HG03457 (cell line): ENCODE results near the gene NSG1.
"Not testable (repeated sequence)": the region's sequence is repeated elsewhere in the genome, so short reads cannot be mapped to it uniquely, and the experiment has no call there.

ENCODE experiments used
- ATAC-seq: cut with Tn5 transposase; IDR thresholded peaks from one replicate; pipeline ENCODE4 v1.9.1; 2021; ENCODE audit warnings: moderate number of reproducible peaks; ENCODE audit not compliant: unreplicated experiment

NSG1 gene

DNA sequence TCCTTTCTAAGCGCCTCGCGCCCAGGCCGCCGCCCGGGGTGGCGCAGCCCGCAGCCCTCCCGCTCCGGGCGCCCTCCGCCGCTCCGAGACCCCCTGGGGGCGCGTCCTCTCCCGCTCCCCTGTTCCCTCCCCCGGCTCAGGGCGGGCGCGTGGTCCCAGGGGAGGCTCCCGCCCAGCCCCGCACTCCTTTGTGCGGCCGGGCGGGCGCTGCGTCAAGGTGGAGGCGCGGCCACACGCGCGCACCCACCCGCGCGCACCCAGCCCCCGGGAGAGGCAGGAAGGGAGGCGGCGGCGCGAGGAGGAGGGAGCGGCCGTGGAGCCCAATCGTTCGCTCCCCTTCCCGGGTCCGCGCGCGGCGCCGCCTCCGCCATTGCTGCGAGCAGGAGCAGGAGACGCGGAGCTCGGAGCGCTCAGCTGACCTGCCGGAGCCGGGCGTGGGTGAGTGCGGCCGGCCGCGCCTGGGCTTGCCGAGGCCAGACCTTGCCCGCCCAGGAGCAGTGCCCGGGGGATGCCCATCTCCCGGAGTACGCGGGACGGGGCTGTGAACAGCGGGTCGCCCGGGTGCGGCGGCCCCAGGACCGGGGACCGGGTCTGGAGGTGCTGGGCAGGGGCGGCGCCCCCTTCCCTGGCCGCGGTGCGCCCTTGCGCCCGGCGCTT lies at the start of gene NSG1:
Gene NSG1 (plus strand): TSS at position 367 of the 657 bp plus-strand sequence. CDS start 528 bp downstream, outside the sequence.
- no peak for ATAC-seq

- ATAC-seq = no peak
Measured at GRCh38 chr4:4338210-4339001, 48.5 kb upstream of the NSG1 start.

GRCh38 chr4:4339504-4340085 lies 47.3 kb upstream of the NSG1 start:
- ATAC-seq = no peak

DNA sequence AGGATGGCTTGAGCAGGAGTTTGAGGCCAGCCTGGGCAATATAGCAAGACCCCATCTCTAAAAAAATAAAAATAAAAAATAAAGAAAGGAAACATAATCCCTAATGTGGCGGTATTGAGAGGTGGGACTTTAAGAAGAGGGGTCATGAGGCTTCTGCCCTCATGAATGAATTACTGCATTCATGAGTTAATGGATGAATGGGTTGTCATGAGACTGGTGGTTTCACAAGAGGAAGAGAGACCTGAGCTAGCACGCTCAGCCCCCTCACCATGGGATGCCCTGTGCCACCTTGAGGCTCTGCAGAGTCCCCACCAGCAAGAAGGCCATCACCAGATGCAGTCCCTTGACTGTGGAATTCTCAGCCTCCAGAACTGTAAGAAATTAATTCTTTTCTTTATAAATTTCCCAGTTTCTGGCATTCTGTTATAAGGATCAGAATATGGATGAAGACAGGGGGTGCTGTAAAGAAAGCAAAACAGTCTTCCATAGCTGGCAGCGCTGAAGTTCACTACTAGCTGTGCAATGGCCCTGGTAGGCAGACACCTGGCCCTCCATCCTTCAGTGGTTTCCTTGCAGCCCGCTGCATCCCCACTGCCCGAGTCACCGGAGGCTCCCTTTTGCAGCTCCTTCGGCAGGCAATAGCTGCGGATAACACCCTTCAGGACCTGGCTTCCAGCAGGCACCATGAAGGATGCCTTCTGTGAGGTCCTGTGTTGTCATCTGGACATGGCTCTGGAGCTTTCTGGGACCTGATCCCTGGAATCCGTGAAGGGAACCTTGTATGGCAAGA lies 44.8 kb upstream of the NSG1 start:
- no peak for ATAC-seq

GRCh38 chr4:4343038-4343437 lies 43.9 kb upstream of the NSG1 start:
- ATAC-seq = no peak

- peak; percentile 81 for ATAC-seq
Measured at GRCh38 chr4:4344915-4345527, 41.9 kb upstream of the NSG1 start.

GRCh38 chr4:4347585-4347984 lies 39.3 kb upstream of the NSG1 start:
- ATAC-seq = no peak

GRCh38 chr4:4348585-4348984 lies 38.3 kb upstream of the NSG1 start:
- ATAC-seq = not testable (repeated sequence)

- no peak for ATAC-seq
Measured at GRCh38 chr4:4349867-4350266, 37.0 kb upstream of the NSG1 start.

DNA sequence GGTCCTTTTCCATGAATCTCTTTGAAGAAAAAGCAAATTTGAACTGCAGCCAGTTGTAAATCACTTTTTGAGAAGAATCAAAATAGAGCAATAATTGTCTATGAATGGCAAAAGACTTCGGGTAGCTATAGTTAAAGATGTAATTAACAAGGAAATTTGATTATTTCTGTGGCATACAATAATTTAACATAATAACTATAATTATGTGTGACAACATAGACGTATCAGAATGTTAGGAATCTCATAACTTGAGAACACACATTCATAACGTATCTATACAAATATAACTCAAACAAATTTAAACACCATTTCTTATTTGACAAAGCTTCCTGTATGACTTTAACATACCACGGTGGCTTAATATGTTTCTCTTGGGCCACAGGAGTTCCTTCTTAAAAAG lies 36.0 kb upstream of the NSG1 start:
- ATAC-seq = no peak

- no peak for ATAC-seq
Measured at GRCh38 chr4:4355302-4355701, 31.6 kb upstream of the NSG1 start.

- no peak for ATAC-seq
Measured at GRCh38 chr4:4356106-4357041, 30.5 kb upstream of the NSG1 start.

- no peak for ATAC-seq
Measured at GRCh38 chr4:4358093-4358854, 28.6 kb upstream of the NSG1 start.

DNA sequence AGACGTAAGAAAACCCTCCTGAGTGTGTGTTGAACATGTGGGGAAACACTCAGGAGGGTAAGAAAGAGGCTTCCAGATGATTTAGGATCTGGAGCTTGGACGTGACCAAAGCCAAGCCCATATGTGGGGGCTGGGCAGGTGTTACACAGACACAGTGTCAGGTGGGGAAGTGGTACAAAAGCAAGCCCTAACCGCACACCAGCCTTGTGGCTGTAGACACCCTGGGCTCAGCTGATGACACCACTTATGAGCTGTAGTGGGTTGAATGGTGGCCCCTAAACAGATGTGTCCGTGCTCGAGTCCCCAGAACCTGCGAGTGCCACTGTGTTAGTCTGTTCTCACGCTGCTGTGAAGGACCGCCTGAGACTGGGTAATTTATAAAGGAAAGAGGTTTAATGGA lies 25.0 kb upstream of the NSG1 start:
- no peak for ATAC-seq

- no peak for ATAC-seq
Measured at GRCh38 chr4:4362991-4363697, 23.8 kb upstream of the NSG1 start.

DNA sequence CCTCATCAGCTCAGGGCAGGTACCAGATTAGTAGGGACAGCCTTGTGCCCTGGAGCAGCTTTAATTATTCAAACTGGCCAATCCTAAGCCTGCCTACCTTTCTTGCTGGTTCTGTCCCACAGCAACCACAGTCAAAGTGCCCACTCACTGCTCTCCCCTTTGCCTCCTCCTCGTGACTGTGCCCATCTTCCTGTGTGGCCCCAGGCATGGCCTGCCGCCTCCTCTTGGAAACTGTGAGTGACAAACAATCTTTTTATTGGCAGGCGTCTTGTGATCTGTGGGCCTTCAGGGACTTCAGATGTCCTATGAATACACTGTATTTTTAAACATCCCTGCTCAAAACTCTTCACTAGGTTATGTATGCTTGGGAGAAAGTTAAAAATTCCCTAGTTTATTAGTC lies 22.8 kb upstream of the NSG1 start:
- no peak for ATAC-seq

DNA sequence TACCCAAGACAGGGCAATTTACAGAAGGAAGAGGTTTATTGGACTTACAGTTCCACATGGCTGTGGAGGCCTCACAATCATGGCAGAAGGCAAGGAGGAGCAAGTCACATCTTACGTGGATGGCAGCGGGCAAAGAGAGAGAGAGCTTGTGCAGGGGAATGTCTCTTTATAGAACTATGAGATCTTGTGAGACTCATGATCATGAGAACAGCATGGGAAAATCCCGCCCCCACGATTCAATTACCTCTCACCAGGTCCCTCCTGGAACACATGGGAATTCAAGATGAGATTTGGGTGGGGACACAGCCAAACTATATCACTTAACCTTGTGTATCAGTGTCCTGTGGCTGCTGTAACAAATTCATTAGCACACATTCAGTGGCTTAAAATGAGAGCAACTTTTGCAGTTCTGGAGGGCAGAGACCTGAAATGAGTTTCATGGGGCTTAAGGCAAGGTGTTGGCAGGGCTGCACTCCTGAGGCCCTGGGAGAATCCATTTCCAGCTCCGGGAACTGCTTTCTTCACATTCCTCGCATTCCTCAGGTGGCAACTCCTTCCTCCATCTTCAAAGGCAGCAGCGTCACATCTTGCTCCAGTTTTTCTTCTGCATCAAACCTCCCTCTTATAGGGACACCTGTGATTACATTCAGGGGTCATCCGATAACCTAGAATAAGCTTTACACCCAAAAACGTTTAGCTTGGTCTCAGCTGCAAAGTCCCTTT lies 22.3 kb upstream of the NSG1 start:
- ATAC-seq = no peak
